PC-9 (cell line): ENCODE data around the gene CSNK1D. TPM values are rescaled to one million over a fixed set of nuclear protein-coding genes. Genes with fewer than 3 reads are reported as not detected.

ENCODE experiments used
- BruUV-seq: library from RNA; stranded (reverse); fragments of 400-500 nt; replicated peaks from 2 replicates; lab custom pipeline; 2021; lab: Mats Ljungman, UMichigan
- CTCF ChIA-PET: fragments of 300-600 bp; sonication (Branson Sonifier 250); formaldehyde crosslinking; loops from one replicate; lab custom pipeline; 2022; ENCODE audit warnings: antibody characterized with exemption; lab: Charles Lee
- POLR2A ChIA-PET: fragments of 300-600 bp; sonication (Branson Sonifier 250); formaldehyde crosslinking; loops from one replicate; lab custom pipeline; 2022; ENCODE audit warnings: antibody characterized with exemption; ENCODE audit not compliant: unreplicated experiment; lab: Charles Lee
- DNase-seq, 2 experiments: peaks; one replicate each; pipeline versions ENCODE4 v3.0.0 to v3.0.0-alpha.2; 2015 to 2022; ENCODE audit warnings: mixed read lengths in 1 of 2
- H2AFZ ChIP-seq: fragments of 200-600 bp; sonication (generic); 2 replicates; pipeline ENCODE4 v1.8.1; 2017; ENCODE audit warnings: antibody characterized with exemption
- H3F3A ChIP-seq: fragments of 200-600 bp; sonication (generic); 2 replicates; pipeline ENCODE4 v1.8.1; 2017; ENCODE audit warnings: antibody characterized with exemption, mild to moderate bottlenecking, low read depth; ENCODE audit not compliant: insufficient read depth
- H3K27ac ChIP-seq: fragments of 200-600 bp; sonication (generic); 2 replicates; pipeline ENCODE4 v1.6.1; 2016; ENCODE audit warnings: mixed run types
- H3K27me3 ChIP-seq: fragments of 200-600 bp; sonication (generic); 2 replicates; pipeline ENCODE4 v1.6.1; 2016; ENCODE audit warnings: low read depth, mixed run types; ENCODE audit not compliant: insufficient read depth
- H3K36me3 ChIP-seq: fragments of 200-600 bp; sonication (generic); 2 replicates; pipeline ENCODE4 v1.6.1; 2016; ENCODE audit warnings: low read depth, mixed run types
- H3K4me1 ChIP-seq: fragments of 200-600 bp; sonication (generic); replicated peaks from 2 replicates; pipeline ENCODE4 v1.6.1; 2016; ENCODE audit warnings: mixed run types; ENCODE audit not compliant: insufficient read depth
- H3K4me2 ChIP-seq: fragments of 200-600 bp; sonication (generic); 2 replicates; pipeline ENCODE4 v1.6.1; 2017; ENCODE audit warnings: mixed run types
- H3K4me3 ChIP-seq: fragments of 200-600 bp; sonication (generic); 2 replicates; pipeline ENCODE4 v1.6.1; 2016; ENCODE audit warnings: mixed run types
- H3K79me2 ChIP-seq: fragments of 200-600 bp; sonication (generic); 2 replicates; pipeline ENCODE4 v1.6.1; 2017; ENCODE audit warnings: low read depth, mixed run types
- H3K9me2 ChIP-seq: fragments of 200-600 bp; sonication (generic); 2 replicates; pipeline ENCODE4 v1.8.1; 2017; ENCODE audit warnings: mild to moderate bottlenecking; ENCODE audit not compliant: insufficient read depth
- H3K9me3 ChIP-seq: fragments of 200-600 bp; sonication (generic); 2 replicates; pipeline ENCODE4 v1.8.1; 2016; ENCODE audit warnings: low read depth; ENCODE audit not compliant: insufficient read depth
- H4K20me1 ChIP-seq: fragments of 200-600 bp; sonication (generic); 2 replicates; pipeline ENCODE4 v1.8.1; 2017; ENCODE audit not compliant: insufficient read depth
- EZH2 ChIP-seq: fragments of 200-600 bp; sonication (generic); IDR thresholded peaks from 2 replicates; pipeline ENCODE4 v1.8.0; 2017; ENCODE audit warnings: antibody characterized with exemption, low read depth
- intact Hi-C: fragments of 100-400 bp; cut with micrococcal nuclease; formaldehyde crosslinking; loops from one replicate; pipeline ENCODE4 v1.10.0; 2022; ENCODE audit not compliant: unreplicated experiment
- total RNA-seq: library from RNA; stranded (reverse); gene quantifications from 2 replicates; pipeline ENCODE4 v1.2.3, GENCODE V29; 2021
- TF ChIP-seq, protein P1 (sequence below): fragments of 200-600 bp; sonication (generic); conservative IDR thresholded peaks from 2 replicates; pipeline ENCODE4 v1.6.1; 2017; ENCODE audit warnings: mixed run types, antibody characterized with exemption, mild to moderate bottlenecking, moderate library complexity

Gene CSNK1D
- total RNA-seq, 1 experiment from 2014 or later = 181 TPM

DNA sequence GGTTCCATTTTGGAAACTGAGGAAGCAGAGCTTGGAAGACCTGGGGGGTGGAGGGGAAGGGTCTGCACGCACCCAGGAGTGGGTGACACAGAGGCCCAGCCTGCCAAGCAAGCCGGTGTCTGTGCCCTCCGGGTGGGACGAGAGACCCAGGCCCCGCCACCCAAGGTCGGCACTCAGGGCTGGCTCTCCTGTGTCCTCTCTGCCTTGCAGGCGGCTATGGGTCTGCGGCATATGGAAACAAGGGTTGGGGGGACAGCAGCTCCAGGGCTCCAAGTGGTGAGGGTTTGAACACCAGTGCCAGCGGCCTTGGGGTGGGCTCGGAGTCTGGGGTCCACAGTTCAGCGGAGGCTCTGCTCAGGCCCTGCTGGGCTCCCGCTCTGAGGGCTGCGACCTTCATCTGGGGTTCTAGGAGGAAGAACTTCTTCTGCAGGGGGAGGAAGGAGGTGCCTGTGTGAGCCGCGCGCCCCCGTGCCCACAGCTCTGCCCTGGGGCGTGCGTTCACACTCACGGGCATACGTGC is 48.5 kb upstream of the CSNK1D start:
- BruUV-seq = no TSS peak

GRCh38 chr17:82320956-82321927 is 47.7 kb upstream of the CSNK1D start:
- H3K36me3 ChIP-seq = no peaks in the 10 kb centered on the region
- peak in 1 of 2 experiments; percentile 34 for DNase-seq
- H2AFZ ChIP-seq = no peak overlapping the region
- H3K9me2 ChIP-seq = no peaks in the 10 kb centered on the region
- ChIA-PET POLR2A (interaction anchor here (0.6 to 0.7 kb wide), 4 partner anchors 79 to 1716 kb away, joined by 4 to 10 read pairs (median 5); partner anchors contain the start of gene PCYT2), CTCF (no interaction called here)
- intact Hi-C loops = loop anchor here (2.0 kb wide), 1 partner anchor 76 kb away; no protein-coding TSS in a partner anchor
- no peak overlapping the region for H3K27ac ChIP-seq
- no peaks in the 10 kb centered on the region for H4K20me1 ChIP-seq
- 0 out of 2 replicates have a peak, but pooled peaks cover 6% of the 10 kb centered on the region for H3K27me3 ChIP-seq
- H3K9me3 ChIP-seq = no peaks in the 10 kb centered on the region
- no peaks in the 10 kb centered on the region for H3K4me1 ChIP-seq
- TF ChIP-seq EZH2 = no peak
- TF ChIP-seq, protein P1, sequence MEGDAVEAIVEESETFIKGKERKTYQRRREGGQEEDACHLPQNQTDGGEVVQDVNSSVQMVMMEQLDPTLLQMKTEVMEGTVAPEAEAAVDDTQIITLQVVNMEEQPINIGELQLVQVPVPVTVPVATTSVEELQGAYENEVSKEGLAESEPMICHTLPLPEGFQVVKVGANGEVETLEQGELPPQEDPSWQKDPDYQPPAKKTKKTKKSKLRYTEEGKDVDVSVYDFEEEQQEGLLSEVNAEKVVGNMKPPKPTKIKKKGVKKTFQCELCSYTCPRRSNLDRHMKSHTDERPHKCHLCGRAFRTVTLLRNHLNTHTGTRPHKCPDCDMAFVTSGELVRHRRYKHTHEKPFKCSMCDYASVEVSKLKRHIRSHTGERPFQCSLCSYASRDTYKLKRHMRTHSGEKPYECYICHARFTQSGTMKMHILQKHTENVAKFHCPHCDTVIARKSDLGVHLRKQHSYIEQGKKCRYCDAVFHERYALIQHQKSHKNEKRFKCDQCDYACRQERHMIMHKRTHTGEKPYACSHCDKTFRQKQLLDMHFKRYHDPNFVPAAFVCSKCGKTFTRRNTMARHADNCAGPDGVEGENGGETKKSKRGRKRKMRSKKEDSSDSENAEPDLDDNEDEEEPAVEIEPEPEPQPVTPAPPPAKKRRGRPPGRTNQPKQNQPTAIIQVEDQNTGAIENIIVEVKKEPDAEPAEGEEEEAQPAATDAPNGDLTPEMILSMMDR = peak; percentile 82
- no TSS peak for BruUV-seq
- no peak overlapping the region for H3K4me3 ChIP-seq
- no peaks in the 10 kb centered on the region for H3K79me2 ChIP-seq
- no peaks in the 10 kb centered on the region for H3F3A ChIP-seq
- peak overlapping the region; percentile 36; the same call in 1 of the 2 replicates for H3K4me2 ChIP-seq

More for the DNA sequence above, 48.5 kb upstream of the CSNK1D start:
- intact Hi-C loops = loop anchor here (2.0 kb wide), 1 partner anchor 77 kb away; no protein-coding TSS in a partner anchor
- no peak for DNase-seq
- CTCF ChIA-PET = no interaction called here
- no peaks in the 10 kb centered on the region for H3F3A ChIP-seq
- POLR2A ChIA-PET = interaction anchor here (0.6 to 0.7 kb wide), 2 partner anchors 80 to 232 kb away, joined by 4 to 5 read pairs; no protein-coding TSS in a partner anchor
- H3K4me3 ChIP-seq = no peak overlapping the region
- H3K79me2 ChIP-seq = no peaks in the 10 kb centered on the region
- no peaks in the 10 kb centered on the region for H3K36me3 ChIP-seq
- H3K4me2 ChIP-seq = no peak overlapping the region
- no peaks in the 10 kb centered on the region for H3K9me2 ChIP-seq
- TF ChIP-seq, protein P1 = no peak
- TF ChIP-seq EZH2 = no peak
- H3K4me1 ChIP-seq = no peaks in the 10 kb centered on the region
- 0 out of 2 replicates have a peak, but pooled peaks cover 6% of the 10 kb centered on the region for H3K27me3 ChIP-seq
- no peak overlapping the region for H2AFZ ChIP-seq
- H3K27ac ChIP-seq = no peak overlapping the region
- H4K20me1 ChIP-seq = no peaks in the 10 kb centered on the region
- H3K9me3 ChIP-seq = no peaks in the 10 kb centered on the region

DNA sequence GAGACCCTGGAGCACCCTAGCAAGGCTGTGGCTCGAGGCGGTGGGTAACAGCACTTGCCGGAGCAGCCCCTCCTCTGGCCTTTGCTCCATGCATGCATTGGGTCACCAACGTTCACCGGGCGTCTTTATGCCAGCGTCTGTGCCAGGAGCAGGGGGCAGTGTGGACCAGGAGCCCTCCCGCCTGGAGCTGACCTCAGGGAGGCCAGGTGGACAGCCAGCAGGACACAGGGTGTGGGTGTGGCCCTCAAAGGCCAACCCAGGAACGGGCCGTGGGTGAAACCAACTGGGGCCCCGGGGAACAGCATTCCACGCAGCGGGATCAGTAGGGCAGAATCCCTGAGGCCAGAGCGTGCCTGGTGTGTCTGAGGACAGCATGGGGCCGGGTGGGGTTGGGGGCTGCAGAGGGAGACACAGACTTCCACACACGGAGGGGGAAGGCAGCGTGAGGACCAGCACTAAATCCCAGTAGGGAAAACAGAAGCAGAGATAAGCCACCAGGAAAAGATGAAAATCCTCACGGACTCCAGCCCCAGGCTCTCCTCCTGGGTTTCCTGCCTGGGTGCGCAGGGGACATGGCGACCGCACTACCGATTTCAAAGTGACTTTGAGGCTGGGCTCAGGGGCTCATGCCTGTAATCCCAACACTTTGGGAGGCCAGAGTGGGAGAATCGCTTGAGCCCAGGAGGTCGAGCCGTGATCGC is 46.8 kb upstream of the CSNK1D start:
- no peak overlapping the region for H3K4me3 ChIP-seq
- no TSS peak for BruUV-seq
- no peaks in the 10 kb centered on the region for H3F3A ChIP-seq
- no peaks in the 10 kb centered on the region for H3K36me3 ChIP-seq
- no peak for TF ChIP-seq EZH2
- TF ChIP-seq, protein P1 = no peak
- H3K9me3 ChIP-seq = no peaks in the 10 kb centered on the region
- H3K79me2 ChIP-seq = no peaks in the 10 kb centered on the region
- H3K4me1 ChIP-seq = no peaks in the 10 kb centered on the region
- H3K9me2 ChIP-seq = no peaks in the 10 kb centered on the region
- intact Hi-C loops = loop anchor here (2.0 kb wide), 1 partner anchor 75 kb away; no protein-coding TSS in a partner anchor
- no peak overlapping the region for H3K27ac ChIP-seq
- CTCF ChIA-PET = no interaction called here
- H4K20me1 ChIP-seq = no peaks in the 10 kb centered on the region
- H2AFZ ChIP-seq = no peak overlapping the region
- POLR2A ChIA-PET = no interaction called here
- no peak for DNase-seq
- H3K4me2 ChIP-seq = no peak overlapping the region
- 0 out of 2 replicates have a peak, but pooled peaks cover 6% of the 10 kb centered on the region for H3K27me3 ChIP-seq
